ENCODE data around the gene ATXN3L. TPM values are rescaled to one million over a fixed set of nuclear protein-coding genes. Genes with fewer than 3 reads are reported as not detected.

The ATXN3L gene
- total RNA-seq, 1 experiment from 2014 or later = not detected

GRCh38 chrX:13366698-13367097, 46.8 kb upstream of the ATXN3L start:
- DNase-seq (ENCODE audit: low spot score) = no peak
- no peaks in the 10 kb centered on the region for H3K9me3 ChIP-seq (ENCODE audit: low read depth, low read length, poor library complexity, severe bottlenecking)
- no peak overlapping the region for H3K4me3 ChIP-seq (ENCODE audit: low read depth, low read length, poor library complexity, severe bottlenecking)
- ChIA-PET CTCF (no interaction called here), POLR2A (ENCODE audit: low non-redundant PET) (no interaction called here)
- H3K27ac ChIP-seq (ENCODE audit: low read depth, low read length, poor library complexity, severe bottlenecking) = no peak overlapping the region
- no TSS peak for BruUV-seq (replicated peaks)
- no peaks in the 10 kb centered on the region for H3K36me3 ChIP-seq (ENCODE audit: insufficient read depth, low read length, poor library complexity, severe bottlenecking)
- H3K27me3 ChIP-seq (replicated peaks; ENCODE audit: insufficient read depth, low read depth, low read length, poor library complexity) = peaks cover 2% of the 10 kb centered on the region
- TF ChIP-seq CTCF (conservative IDR thresholded peaks at IDR 0.05; ENCODE audit: low read depth, low read length) (no peak), EZH2 (IDR thresholded peaks at IDR 0.05; ENCODE audit: borderline replicate concordance, low read depth, low read length, poor library complexity, severe bottlenecking) (no peak)
- no peaks in the 10 kb centered on the region for H3K4me1 ChIP-seq (ENCODE audit: insufficient read depth, low read length, poor library complexity, severe bottlenecking)
- intact Hi-C loops (cut with micrococcal nuclease; ENCODE audit: unreplicated experiment) = no loop called here

- Histone ChIP-seq H3K4me3 (ENCODE audit: low read depth, low read length, poor library complexity, severe bottlenecking) (no peak overlapping the region), H3K27ac (ENCODE audit: low read depth, low read length, poor library complexity, severe bottlenecking) (no peak overlapping the region), H3K4me1 (ENCODE audit: insufficient read depth, low read length, poor library complexity, severe bottlenecking) (no peaks in the 10 kb centered on the region), H3K36me3 (ENCODE audit: insufficient read depth, low read length, poor library complexity, severe bottlenecking) (no peaks in the 10 kb centered on the region), H3K27me3 (replicated peaks; ENCODE audit: insufficient read depth, low read depth, low read length, poor library complexity) (no peaks in the 10 kb centered on the region), H3K9me3 (ENCODE audit: low read depth, low read length, poor library complexity, severe bottlenecking) (no peaks in the 10 kb centered on the region)
- BruUV-seq (replicated peaks) = no TSS peak
- POLR2A ChIA-PET (ENCODE audit: low non-redundant PET) = no interaction called here
- no peak for TF ChIP-seq CTCF (conservative IDR thresholded peaks at IDR 0.05; ENCODE audit: low read depth, low read length)
- no peak for TF ChIP-seq EZH2 (IDR thresholded peaks at IDR 0.05; ENCODE audit: borderline replicate concordance, low read depth, low read length, poor library complexity, severe bottlenecking)
- DNase-seq (ENCODE audit: low spot score) = no peak
- CTCF ChIA-PET = no interaction called here
- intact Hi-C loops (cut with micrococcal nuclease; ENCODE audit: unreplicated experiment) = no loop called here
Observed at GRCh38 chrX:13365161-13365560, 45.3 kb upstream of the ATXN3L start.

- H3K9me3 ChIP-seq (ENCODE audit: low read depth, low read length, poor library complexity, severe bottlenecking) = no peaks in the 10 kb centered on the region
- TF ChIP-seq EZH2 (IDR thresholded peaks at IDR 0.05; ENCODE audit: borderline replicate concordance, low read depth, low read length, poor library complexity, severe bottlenecking) (no peak), CTCF (conservative IDR thresholded peaks at IDR 0.05; ENCODE audit: low read depth, low read length) (no peak)
- ChIA-PET CTCF (no interaction called here), POLR2A (ENCODE audit: low non-redundant PET) (no interaction called here)
- H3K4me1 ChIP-seq (ENCODE audit: insufficient read depth, low read length, poor library complexity, severe bottlenecking) = no peaks in the 10 kb centered on the region
- intact Hi-C loops (cut with micrococcal nuclease; ENCODE audit: unreplicated experiment) = no loop called here
- no TSS peak for BruUV-seq (replicated peaks)
- H3K4me3 ChIP-seq (ENCODE audit: low read depth, low read length, poor library complexity, severe bottlenecking) = no peak overlapping the region
- H3K27me3 ChIP-seq (replicated peaks; ENCODE audit: insufficient read depth, low read depth, low read length, poor library complexity) = no peaks in the 10 kb centered on the region
- H3K27ac ChIP-seq (ENCODE audit: low read depth, low read length, poor library complexity, severe bottlenecking) = no peak overlapping the region
- no peaks in the 10 kb centered on the region for H3K36me3 ChIP-seq (ENCODE audit: insufficient read depth, low read length, poor library complexity, severe bottlenecking)
- DNase-seq (ENCODE audit: low spot score) = no peak
Observed at GRCh38 chrX:13364230-13364857, 44.5 kb upstream of the ATXN3L start.

All from A673 (cell line).